Right hindlimb (tissue), 1 donor: ENCODE results near the gene PAN2.
"Not testable (repeated sequence)": the region's sequence is repeated elsewhere in the genome, so short reads cannot be mapped to it uniquely, and the experiment has no call there.

ENCODE experiments used
- DNase-seq: peaks from one replicate; pipeline ENCODE4 v3.0.0-alpha.2; 2018

The PAN2 gene, protein sequence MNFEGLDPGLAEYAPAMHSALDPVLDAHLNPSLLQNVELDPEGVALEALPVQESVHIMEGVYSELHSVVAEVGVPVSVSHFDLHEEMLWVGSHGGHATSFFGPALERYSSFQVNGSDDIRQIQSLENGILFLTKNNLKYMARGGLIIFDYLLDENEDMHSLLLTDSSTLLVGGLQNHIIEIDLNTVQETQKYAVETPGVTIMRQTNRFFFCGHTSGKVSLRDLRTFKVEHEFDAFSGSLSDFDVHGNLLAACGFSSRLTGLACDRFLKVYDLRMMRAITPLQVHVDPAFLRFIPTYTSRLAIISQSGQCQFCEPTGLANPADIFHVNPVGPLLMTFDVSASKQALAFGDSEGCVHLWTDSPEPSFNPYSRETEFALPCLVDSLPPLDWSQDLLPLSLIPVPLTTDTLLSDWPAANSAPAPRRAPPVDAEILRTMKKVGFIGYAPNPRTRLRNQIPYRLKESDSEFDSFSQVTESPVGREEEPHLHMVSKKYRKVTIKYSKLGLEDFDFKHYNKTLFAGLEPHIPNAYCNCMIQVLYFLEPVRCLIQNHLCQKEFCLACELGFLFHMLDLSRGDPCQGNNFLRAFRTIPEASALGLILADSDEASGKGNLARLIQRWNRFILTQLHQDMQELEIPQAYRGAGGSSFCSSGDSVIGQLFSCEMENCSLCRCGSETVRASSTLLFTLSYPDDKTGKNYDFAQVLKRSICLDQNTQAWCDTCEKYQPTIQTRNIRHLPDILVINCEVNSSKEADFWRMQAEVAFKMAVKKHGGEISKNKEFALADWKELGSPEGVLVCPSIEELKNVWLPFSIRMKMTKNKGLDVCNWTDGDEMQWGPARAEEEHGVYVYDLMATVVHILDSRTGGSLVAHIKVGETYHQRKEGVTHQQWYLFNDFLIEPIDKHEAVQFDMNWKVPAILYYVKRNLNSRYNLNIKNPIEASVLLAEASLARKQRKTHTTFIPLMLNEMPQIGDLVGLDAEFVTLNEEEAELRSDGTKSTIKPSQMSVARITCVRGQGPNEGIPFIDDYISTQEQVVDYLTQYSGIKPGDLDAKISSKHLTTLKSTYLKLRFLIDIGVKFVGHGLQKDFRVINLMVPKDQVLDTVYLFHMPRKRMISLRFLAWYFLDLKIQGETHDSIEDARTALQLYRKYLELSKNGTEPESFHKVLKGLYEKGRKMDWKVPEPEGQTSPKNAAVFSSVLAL

DNA sequence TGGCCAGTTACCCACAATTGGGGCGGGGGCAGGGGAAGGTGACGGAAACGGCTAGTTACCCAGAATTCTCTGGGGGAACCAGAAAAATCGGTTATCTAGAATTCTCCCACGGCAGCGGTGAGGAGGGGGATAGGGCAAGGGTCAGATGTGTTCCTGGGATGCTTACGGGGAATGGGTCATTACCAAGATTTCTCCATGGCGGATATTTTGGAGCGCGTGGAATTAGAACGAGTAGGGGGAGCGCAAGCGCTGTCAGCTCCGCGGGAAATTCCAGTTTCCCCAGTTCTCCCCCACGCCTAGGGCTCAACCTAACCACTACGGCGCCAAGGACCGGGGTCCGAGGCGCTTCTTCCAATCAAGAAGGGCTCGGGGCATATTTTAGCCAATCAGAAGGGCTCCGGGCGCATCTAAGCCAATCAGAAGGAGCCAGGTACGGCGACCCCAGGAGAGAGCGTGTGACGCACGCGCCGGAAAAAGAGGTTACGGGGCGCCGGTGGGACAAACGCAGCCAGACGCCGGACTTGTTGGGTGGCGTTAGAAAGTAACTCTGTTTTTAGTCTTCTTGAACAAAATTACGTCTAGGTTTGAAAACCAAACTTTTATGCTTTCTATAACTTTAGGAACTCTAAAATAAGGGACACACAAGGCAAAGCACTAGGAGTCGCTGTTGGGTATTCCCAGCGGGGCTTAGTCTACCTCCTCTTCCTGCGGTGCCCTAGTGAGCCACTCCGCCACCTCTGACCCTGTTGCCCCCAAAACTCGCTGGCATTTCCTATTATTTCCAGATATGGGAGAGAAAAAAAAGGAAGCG is at the start of gene PAN2:
PAN2 (minus strand) TSS at position 322 of the 811 bp plus-strand sequence. CDS start 906 bp downstream, outside the sequence.
- peak; percentile 97 for DNase-seq

DNA sequence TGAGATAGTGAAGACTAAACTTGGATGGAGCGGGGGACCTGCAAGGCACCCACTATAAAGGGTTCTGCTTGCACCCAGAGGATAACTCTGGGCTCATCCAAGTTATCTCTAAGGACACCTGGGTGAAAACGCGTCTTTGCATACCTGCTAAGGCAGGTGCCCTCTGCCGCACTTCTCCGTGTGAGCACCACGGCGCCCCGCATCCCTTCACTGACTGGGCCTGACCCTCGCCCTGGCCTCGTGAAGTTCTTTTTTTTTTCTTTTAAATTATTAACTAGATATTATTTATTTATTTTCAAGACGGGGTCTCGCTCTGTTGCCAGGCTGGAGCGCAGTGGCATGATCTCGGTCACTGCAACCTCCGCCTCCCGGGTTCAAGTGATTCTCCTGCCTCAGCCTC is 48.8 kb upstream of the PAN2 start:
- DNase-seq: no peak

DNA sequence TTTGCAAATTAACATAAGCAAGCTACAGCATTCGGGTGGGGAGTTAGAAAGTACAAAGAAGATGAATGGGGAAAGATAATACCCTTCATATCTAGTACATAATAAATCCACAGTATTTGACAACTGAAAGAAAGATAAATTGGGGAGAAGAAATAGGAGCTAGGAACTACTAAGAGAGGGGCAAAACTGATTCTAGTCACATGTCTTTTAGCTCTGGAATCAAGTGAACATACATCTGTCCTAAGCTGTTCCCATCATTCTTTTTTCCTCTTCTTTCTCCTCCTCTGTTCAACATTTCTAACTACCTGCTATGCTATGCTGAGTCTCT is 44.2 kb upstream of the PAN2 start:
- DNase-seq: no peak

DNA sequence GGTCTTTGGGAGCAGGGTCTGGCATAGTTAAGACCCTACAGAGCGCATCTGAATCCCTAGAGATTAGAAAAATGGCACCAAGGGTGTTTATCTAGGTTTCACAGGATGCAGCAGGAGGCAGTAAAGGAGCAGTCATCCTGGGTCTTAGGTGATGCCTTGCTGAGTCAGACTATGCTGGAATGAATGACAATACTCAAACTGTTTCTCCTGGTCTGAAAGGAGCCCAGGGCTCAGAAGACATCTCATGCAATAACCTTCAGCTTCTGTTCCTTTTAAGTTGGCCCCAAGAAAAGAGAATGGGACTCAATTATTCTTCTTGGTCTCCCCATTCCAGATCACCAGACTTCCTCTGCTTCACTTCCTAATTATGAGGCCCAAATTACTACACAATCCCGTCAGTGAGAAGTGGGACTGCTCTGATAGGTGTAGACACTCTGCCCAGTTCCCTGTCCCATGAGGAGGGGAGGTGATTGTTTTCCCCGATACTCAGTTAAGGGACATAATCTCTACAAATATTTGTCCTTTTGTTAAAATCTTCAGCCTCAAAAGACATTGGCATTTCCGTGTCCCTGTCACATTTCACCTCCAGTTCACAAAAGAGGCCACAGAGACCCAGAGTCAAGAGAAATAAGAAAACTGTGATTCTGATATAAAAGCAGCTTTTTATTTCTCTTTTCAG is 43.6 kb upstream of the PAN2 start:
- no peak for DNase-seq

- no peak for DNase-seq
Measured at GRCh38 chr12:56375598-56376434, 42.0 kb upstream of the PAN2 start.

DNA sequence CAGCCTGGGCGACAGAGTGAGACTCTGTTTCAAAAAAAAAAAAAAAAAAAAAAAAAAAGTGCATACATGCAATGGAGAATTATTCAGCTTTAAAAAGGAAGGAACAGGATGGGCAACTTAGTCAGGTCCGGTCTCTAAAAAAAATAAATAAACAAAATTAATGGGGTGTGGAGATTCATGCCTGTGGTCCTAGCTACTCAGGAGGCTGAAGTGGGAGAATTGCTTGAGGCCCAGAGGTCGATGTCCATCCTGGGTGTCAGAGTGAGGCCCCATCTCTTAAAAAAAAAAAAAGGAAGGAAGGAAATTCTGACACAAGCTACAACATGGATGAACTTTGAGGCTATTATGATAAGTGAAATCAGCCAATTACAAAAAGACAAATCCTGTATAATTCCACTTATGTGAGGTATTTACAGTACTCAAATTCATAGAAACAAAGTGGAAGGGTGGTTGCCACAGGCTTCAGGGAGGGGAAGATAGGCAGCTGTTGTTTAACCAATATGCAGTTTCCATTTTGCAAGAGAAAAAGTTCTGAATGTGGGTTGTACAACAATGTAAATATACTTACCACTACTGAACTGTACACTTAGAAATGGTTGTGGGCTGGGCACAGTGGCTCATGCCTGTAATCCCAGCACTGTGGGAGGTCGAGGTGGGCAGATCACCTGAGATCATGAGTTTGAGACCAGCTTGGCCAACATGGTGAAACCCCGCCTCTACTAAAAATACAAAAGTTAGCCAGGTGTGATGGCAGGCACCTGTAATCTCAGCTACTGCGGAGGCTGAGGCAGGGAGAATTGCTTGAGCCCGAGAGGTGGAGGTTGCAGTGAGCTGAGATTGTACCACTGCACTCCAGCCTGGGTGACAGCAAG is 41.2 kb upstream of the PAN2 start:
- no peak for DNase-seq

- DNase-seq: no peak
Measured at GRCh38 chr12:56373515-56373914, 39.7 kb upstream of the PAN2 start.

DNA sequence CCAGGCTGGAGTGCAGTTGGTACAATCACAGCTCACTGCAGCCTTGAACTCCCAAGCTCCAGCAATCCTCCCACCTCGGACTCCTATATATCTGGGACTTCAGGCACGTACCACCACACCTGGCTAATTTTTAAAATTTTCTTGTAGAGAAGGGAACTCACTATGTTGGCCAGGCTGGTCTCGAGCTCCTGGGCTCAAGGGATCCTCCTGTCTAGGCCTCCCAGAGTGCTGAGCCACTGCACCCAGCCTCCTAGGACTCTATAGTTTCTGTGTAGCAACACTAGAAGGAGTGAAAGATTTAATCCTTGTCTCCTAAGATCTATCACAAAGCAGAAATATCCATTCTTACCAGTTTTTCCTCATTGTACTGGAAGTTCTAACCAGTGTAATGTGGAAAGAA is 33.1 kb upstream of the PAN2 start:
- DNase-seq: no peak

DNA sequence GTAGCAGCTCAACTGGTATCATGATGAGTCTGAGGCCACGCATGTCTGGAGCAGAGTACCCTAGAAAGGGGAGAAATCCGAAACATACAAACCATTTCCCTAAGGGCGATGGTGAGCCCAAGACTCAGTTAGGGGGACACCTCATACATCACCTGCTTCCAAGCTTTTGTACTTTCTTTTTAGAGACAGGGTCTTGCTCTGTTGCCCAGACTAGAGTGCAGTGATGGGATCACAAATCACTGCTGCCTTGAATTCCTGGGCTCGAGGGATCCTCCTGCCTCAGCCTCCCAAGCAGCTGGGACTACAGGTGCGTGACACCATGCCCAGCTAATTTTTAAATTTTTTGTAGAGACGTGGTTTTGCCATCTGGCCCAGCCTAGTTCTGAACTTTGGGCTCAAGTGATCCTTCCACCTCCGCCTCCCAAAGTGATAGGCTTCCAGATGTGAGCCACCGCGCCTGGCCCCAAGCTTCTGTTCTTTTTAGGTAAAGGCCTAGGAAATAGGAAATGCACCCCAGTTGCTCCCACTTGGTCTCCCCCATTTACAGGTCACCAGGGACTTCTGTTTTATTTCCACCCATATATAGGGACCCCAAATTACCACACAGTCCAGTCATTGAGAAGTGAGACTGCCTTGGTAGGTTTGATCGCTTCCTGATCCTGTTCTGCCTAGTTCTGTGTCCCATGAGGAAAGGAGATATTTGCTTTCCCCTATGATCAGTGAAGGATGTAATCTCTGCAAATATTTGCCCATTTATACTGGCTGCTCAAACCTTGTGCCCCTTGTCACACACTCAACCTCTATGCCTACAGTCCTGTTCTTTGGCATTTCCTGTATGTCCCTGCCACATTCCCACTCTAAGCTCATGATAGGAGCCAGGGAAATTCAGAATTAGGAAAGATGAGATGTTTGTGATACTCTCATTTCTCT is 28.6 kb upstream of the PAN2 start, which contains the start of gene APOF:
APOF (minus strand) TSS at position 728 of the 930 bp plus-strand sequence; CDS start at position 616, 112 bp downstream.
- DNase-seq: no peak

- no peak for DNase-seq
Measured at GRCh38 chr12:56361487-56362129, 27.8 kb upstream of the PAN2 start.

- peak; percentile 100 for DNase-seq
Measured at GRCh38 chr12:56359851-56360767, 26.3 kb upstream of the PAN2 start, which contains the start of gene STAT2. Gene STAT2 (minus strand): TSS chr12:56360107. CDS start chr12:56356571, 3,536 bp downstream.

- DNase-seq: no peak
Measured at GRCh38 chr12:56358836-56359532, 25.2 kb upstream of the PAN2 start.

DNA sequence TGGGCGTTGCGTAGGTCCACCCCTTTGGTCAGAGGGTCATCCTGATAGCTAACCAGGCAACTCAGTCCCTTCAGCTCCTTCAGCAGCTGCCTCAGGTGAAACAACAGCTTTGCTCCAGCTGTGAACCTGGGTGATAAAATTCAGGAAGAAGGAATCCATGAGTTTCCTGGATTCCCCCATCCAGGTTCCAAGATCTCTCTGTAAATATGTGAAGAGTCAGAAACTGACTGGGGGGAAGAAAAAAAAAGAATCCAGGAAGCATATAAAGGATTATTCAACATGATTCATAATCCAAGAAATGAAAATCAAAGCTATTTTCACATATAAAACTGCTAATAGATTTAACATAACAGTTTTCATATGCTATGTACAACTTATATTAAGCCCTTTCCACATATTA is 17.5 kb upstream of the PAN2 start:
- no peak for DNase-seq

- no peak for DNase-seq
Measured at GRCh38 chr12:56350662-56351061, 16.9 kb upstream of the PAN2 start.

DNA sequence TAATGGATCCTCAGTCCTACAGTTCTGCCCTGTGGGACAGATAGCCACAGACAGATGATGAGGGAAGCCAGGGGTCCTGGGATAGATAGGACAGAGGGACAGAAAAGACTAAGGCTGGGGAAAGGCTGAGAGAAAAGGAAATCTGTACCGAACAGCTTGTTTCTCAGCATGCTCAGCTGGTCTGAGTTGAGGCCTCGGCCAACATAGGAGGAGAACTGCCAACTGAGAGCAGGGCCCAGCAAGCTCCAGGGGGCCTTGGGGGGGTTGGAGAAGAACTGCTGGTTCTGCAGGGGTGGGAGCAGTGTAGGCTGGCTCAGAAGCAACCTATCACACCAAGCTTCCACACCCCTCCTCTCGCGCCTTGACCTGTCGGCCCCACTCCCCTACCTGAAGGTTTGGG is 15.0 kb upstream of the PAN2 start:
- no peak for DNase-seq

DNA sequence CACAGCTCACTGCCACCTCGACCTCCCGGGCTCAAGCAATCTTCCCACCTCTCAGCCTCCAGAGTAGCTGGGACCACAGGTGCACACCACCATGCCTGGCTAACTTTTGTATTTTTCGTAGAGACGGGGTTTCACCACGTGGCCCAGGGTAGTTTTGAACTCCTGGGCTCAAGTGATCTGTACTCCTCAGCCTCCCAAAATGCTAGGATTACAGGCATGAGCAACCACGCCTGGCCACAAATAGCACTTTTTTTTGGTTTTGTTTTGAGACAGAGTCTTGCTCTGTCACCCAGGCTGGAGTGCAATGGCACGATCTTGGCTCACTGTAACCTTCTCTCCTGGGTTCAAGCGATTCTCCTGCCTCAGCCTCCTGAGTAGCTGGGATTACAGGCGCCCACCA is 13.5 kb upstream of the PAN2 start:
- DNase-seq: not testable (repeated sequence)
